Parathyroid adenoma (tissue), 2 donors: ENCODE data around the gene DEDD2.

Experiments used
- H2AFZ ChIP-seq: fragments of 300-600 bp; sonication (generic); one replicate; pipeline ENCODE4 v1.7.0; 2017; ENCODE audit warnings: antibody characterized with exemption, mild to moderate bottlenecking
- H3K27ac ChIP-seq: fragments of 300-600 bp; sonication (generic); one replicate; pipeline ENCODE4 v1.7.0; 2017
- H3K27me3 ChIP-seq: fragments of 300-600 bp; sonication (generic); one replicate; pipeline ENCODE4 v1.7.0; 2017; ENCODE audit warnings: low read length; ENCODE audit not compliant: control insufficient read depth, insufficient read depth
- H3K36me3 ChIP-seq: fragments of 300-600 bp; sonication (generic); one replicate; pipeline ENCODE4 v1.7.0; 2017; ENCODE audit warnings: low read length; ENCODE audit not compliant: control insufficient read depth, insufficient read depth
- H3K4me1 ChIP-seq: fragments of 300-600 bp; sonication (generic); one replicate; pipeline ENCODE4 v1.7.0; 2017; ENCODE audit warnings: control low read depth
- H3K4me2 ChIP-seq: fragments of 300-600 bp; sonication (generic); one replicate; pipeline ENCODE4 v1.7.0; 2017; ENCODE audit warnings: low read length
- H3K4me3 ChIP-seq: fragments of 300-600 bp; sonication (generic); one replicate; pipeline ENCODE4 v1.7.0; 2017; ENCODE audit warnings: low read depth, low read length
- H3K79me2 ChIP-seq: fragments of 300-600 bp; sonication (generic); one replicate; pipeline ENCODE4 v1.7.0; 2017; ENCODE audit warnings: control low read depth
- H3K9ac ChIP-seq: fragments of 300-600 bp; sonication (generic); one replicate; pipeline ENCODE4 v1.7.0; 2017; ENCODE audit warnings: mild to moderate bottlenecking
- H3K9me3 ChIP-seq: fragments of 300-600 bp; sonication (generic); one replicate; pipeline ENCODE4 v1.7.0; 2017; ENCODE audit warnings: low read length; ENCODE audit not compliant: control insufficient read depth
- CTCF ChIP-seq: fragments of 300-600 bp; sonication (generic); IDR thresholded peaks from one replicate; pipeline ENCODE4 v1.7.0; 2017; ENCODE audit warnings: antibody characterized with exemption, mild to moderate bottlenecking
- donor health status: primary hyperparathyroidism.

The DEDD2 gene

GRCh38 chr19:42250666-42251531 lies 33.4 kb upstream of the DEDD2 start:
- Histone ChIP-seq H3K4me1 (peaks cover 17% of the 10 kb centered on the region), H3K79me2 (peaks cover 2% of the 10 kb centered on the region), H3K9ac (no peak overlapping the region), H3K4me3 (no peak overlapping the region), H3K27ac (peak overlapping the region; percentile 22), H3K4me2 (peak overlapping the region; percentile 33), H3K9me3 (no peaks in the 10 kb centered on the region), H2AFZ (no peak overlapping the region), H3K36me3 (no peaks in the 10 kb centered on the region), H3K27me3 (no peaks in the 10 kb centered on the region)
- no peak for TF ChIP-seq CTCF

GRCh38 chr19:42250183-42250665 lies 32.7 kb upstream of the DEDD2 start:
- Histone ChIP-seq H3K9ac (no peak overlapping the region), H3K4me1 (peaks cover 17% of the 10 kb centered on the region)
- TF ChIP-seq CTCF: no peak

GRCh38 chr19:42249769-42250168 lies 32.3 kb upstream of the DEDD2 start:
- peak overlapping the region; percentile 25 for H3K27ac ChIP-seq

More at GRCh38 chr19:42250183-42250665, 32.7 kb upstream of the DEDD2 start:
- H3K27me3 ChIP-seq: no peaks in the 10 kb centered on the region
- no peak overlapping the region for H3K4me3 ChIP-seq
- H3K36me3 ChIP-seq: no peaks in the 10 kb centered on the region
- no peaks in the 10 kb centered on the region for H3K9me3 ChIP-seq
- H3K79me2 ChIP-seq: peaks cover 2% of the 10 kb centered on the region
- H3K27ac ChIP-seq: peak overlapping the region; percentile 25
- H3K4me2 ChIP-seq: peak overlapping the region; percentile 33
- no peak overlapping the region for H2AFZ ChIP-seq

GRCh38 chr19:42249149-42249750 lies 31.8 kb upstream of the DEDD2 start:
- H3K4me1 ChIP-seq: peaks cover 17% of the 10 kb centered on the region
- TF ChIP-seq CTCF: no peak

More at GRCh38 chr19:42249769-42250168, 32.3 kb upstream of the DEDD2 start:
- Histone ChIP-seq H3K79me2 (peaks cover 2% of the 10 kb centered on the region), H3K4me1 (peaks cover 17% of the 10 kb centered on the region), H3K9ac (no peak overlapping the region), H3K36me3 (no peaks in the 10 kb centered on the region), H3K9me3 (no peaks in the 10 kb centered on the region), H2AFZ (no peak overlapping the region), H3K4me3 (no peak overlapping the region), H3K4me2 (no peak overlapping the region), H3K27me3 (no peaks in the 10 kb centered on the region)
- TF ChIP-seq CTCF: no peak

More at GRCh38 chr19:42249149-42249750, 31.8 kb upstream of the DEDD2 start:
- H3K9me3 ChIP-seq: no peaks in the 10 kb centered on the region
- no peak overlapping the region for H3K4me3 ChIP-seq
- H3K9ac ChIP-seq: no peak overlapping the region
- H3K36me3 ChIP-seq: no peaks in the 10 kb centered on the region
- no peak overlapping the region for H3K27ac ChIP-seq
- no peaks in the 10 kb centered on the region for H3K27me3 ChIP-seq
- peaks cover 2% of the 10 kb centered on the region for H3K79me2 ChIP-seq
- H2AFZ ChIP-seq: no peak overlapping the region
- H3K4me2 ChIP-seq: no peak overlapping the region
